OCI-LY3 (cell line): Measurements from ENCODE around the gene GRAP.

Source experiments
- H2AFZ ChIP-seq: fragments of 200-600, 300-600 bp; shearing (Covaris generic); 2 replicates; pipeline ENCODE4 v1.6.0; 2014; ENCODE audit warnings: antibody characterized with exemption, low read depth, low read length
- H3K27ac ChIP-seq: fragments of 200-600, 300-600 bp; sonication (generic); 2 replicates; pipeline ENCODE4 v1.5.1; 2014; ENCODE audit warnings: mild to moderate bottlenecking, low read length, moderate library complexity, mixed read lengths
- H3K27me3 ChIP-seq: fragments of 200-600, 300-600 bp; sonication (generic); 2 replicates; pipeline ENCODE4 v1.6.1; 2014; ENCODE audit warnings: low read depth, low read length, mixed read lengths
- H3K36me3 ChIP-seq: fragments of 200-600, 300-600 bp; sonication (generic); replicated peaks from 2 replicates; pipeline ENCODE3; 2014; ENCODE audit warnings: low read depth, low read length, mixed read lengths
- H3K4me1 ChIP-seq: fragments of 300-600, 200-600 bp; sonication (generic); 2 replicates; pipeline ENCODE4 v1.6.1; 2014; ENCODE audit warnings: low read length, mixed read lengths
- H3K4me2 ChIP-seq: fragments of 200-600, 300-600 bp; sonication (generic); 2 replicates; pipeline ENCODE4 v1.6.1; 2014; ENCODE audit warnings: low read length, mixed read lengths
- H3K4me3 ChIP-seq: fragments of 300-600, 200-600 bp; sonication (generic); 2 replicates; pipeline ENCODE4 v1.5.1; 2014; ENCODE audit warnings: antibody characterized with exemption, mild to moderate bottlenecking, low read length, moderate library complexity
- H3K79me2 ChIP-seq: fragments of 300-600, 200-600 bp; shearing (Covaris generic); 2 replicates; pipeline ENCODE4 v1.6.1; 2014; ENCODE audit warnings: mild to moderate bottlenecking, low read length, mixed read lengths
- H3K9ac ChIP-seq: fragments of 300-600, 200-600 bp; shearing (Covaris generic); 2 replicates; pipeline ENCODE4 v1.6.0; 2014; ENCODE audit warnings: mild to moderate bottlenecking, low read length, moderate library complexity
- H3K9me3 ChIP-seq: fragments of 200-600, 300-600 bp; shearing (Covaris generic); 2 replicates; pipeline ENCODE4 v1.6.1; 2014; ENCODE audit warnings: low read length, mixed read lengths; ENCODE audit not compliant: insufficient read depth
- H4K20me1 ChIP-seq: fragments of 200-600, 300-600 bp; sonication (generic); 2 replicates; pipeline ENCODE4 v1.6.1; 2016; ENCODE audit warnings: low read length, mixed read lengths; ENCODE audit not compliant: insufficient read depth
- CTCF ChIP-seq: fragments of 200-600, 300-600 bp; sonication (generic); IDR thresholded peaks from 2 replicates; pipeline ENCODE4 v1.5.1; 2014; ENCODE audit warnings: antibody characterized with exemption, low read length, low read depth
- EZH2phosphoT487 ChIP-seq: fragments of 200-600 bp; shearing (Covaris generic); IDR thresholded peaks from 2 replicates; pipeline ENCODE4 v1.6.1; 2018; ENCODE audit warnings: antibody characterized with exemption, mixed run types, low read depth

GRAP gene

GRCh38 chr17:18976201-18976600 lies 70.6 kb downstream of the GRAP start:
- H3K9me3 ChIP-seq = no peaks in the 10 kb centered on the region
- H3K36me3 ChIP-seq = no peaks in the 10 kb centered on the region
- TF ChIP-seq CTCF (no peak), EZH2phosphoT487 (no peak)
- H3K4me2 ChIP-seq = no peak overlapping the region
- H3K4me1 ChIP-seq = no peaks in the 10 kb centered on the region
- H4K20me1 ChIP-seq = no peaks in the 10 kb centered on the region
- H3K9ac ChIP-seq = no peak overlapping the region
- no peak overlapping the region for H3K4me3 ChIP-seq
- no peaks in the 10 kb centered on the region for H3K79me2 ChIP-seq
- H3K27me3 ChIP-seq = no peaks in the 10 kb centered on the region
- H3K27ac ChIP-seq = no peak overlapping the region
- H2AFZ ChIP-seq = no peak overlapping the region

GRCh38 chr17:18975597-18975996 lies 71.2 kb downstream of the GRAP start:
- no peaks in the 10 kb centered on the region for H4K20me1 ChIP-seq
- no peak for TF ChIP-seq EZH2phosphoT487
- TF ChIP-seq CTCF = no peak
- H3K9ac ChIP-seq = no peak overlapping the region
- no peaks in the 10 kb centered on the region for H3K27me3 ChIP-seq
- H3K27ac ChIP-seq = no peak overlapping the region
- H2AFZ ChIP-seq = no peak overlapping the region
- H3K4me3 ChIP-seq = no peak overlapping the region
- no peaks in the 10 kb centered on the region for H3K9me3 ChIP-seq
- no peaks in the 10 kb centered on the region for H3K4me1 ChIP-seq
- H3K4me2 ChIP-seq = no peak overlapping the region
- H3K79me2 ChIP-seq = no peaks in the 10 kb centered on the region
- no peaks in the 10 kb centered on the region for H3K36me3 ChIP-seq

GRCh38 chr17:18974407-18975149 lies 72.2 kb downstream of the GRAP start:
- Histone ChIP-seq H3K36me3 (no peaks in the 10 kb centered on the region), H3K4me3 (no peak overlapping the region), H3K4me2 (no peak overlapping the region), H3K4me1 (no peaks in the 10 kb centered on the region), H3K27me3 (no peaks in the 10 kb centered on the region), H3K9me3 (no peaks in the 10 kb centered on the region), H2AFZ (no peak overlapping the region), H3K79me2 (no peaks in the 10 kb centered on the region), H3K9ac (no peak overlapping the region), H4K20me1 (no peaks in the 10 kb centered on the region), H3K27ac (no peak overlapping the region)
- no peak for TF ChIP-seq CTCF
- TF ChIP-seq EZH2phosphoT487 = no peak

- no peak overlapping the region for H2AFZ ChIP-seq
- no peak overlapping the region for H3K9ac ChIP-seq
- no peaks in the 10 kb centered on the region for H3K4me1 ChIP-seq
- no peaks in the 10 kb centered on the region for H3K27me3 ChIP-seq
- no peak overlapping the region for H3K27ac ChIP-seq
- no peaks in the 10 kb centered on the region for H4K20me1 ChIP-seq
- H3K36me3 ChIP-seq = no peaks in the 10 kb centered on the region
- no peak overlapping the region for H3K4me2 ChIP-seq
- H3K79me2 ChIP-seq = no peaks in the 10 kb centered on the region
- TF ChIP-seq EZH2phosphoT487 (no peak), CTCF (no peak)
- H3K4me3 ChIP-seq = no peak overlapping the region
- no peaks in the 10 kb centered on the region for H3K9me3 ChIP-seq
Observed at GRCh38 chr17:18971801-18972200, 75.0 kb downstream of the GRAP start.
